Measurements from ENCODE around the gene ELL2. TPM values are rescaled to one million over a fixed set of nuclear protein-coding genes. Genes with fewer than 3 reads are reported as not detected.

ELL2 gene
- total RNA-seq, 4 donors from 2014 or later: 58.2 to 128 (median 95.0) TPM

- Histone ChIP-seq H3K4me1 (peaks cover 33% of the 10 kb centered on the region), H3K9me3 (no peaks in the 10 kb centered on the region), H3K27ac (no peak overlapping the region), H3K4me3 (no peak overlapping the region), H3K36me3 (no peaks in the 10 kb centered on the region), H3K27me3 (no peaks in the 10 kb centered on the region)
- TF ChIP-seq POLR2A (IDR thresholded peaks at IDR 0.05) (no peak), POLR2AphosphoS5 (IDR thresholded peaks at IDR 0.05) (no peak), EP300 (IDR thresholded peaks at IDR 0.05) (no peak), CTCF (IDR thresholded peaks at IDR 0.05) (no peak)
- 60% methylated on average over 3 of the region's 3 CpGs for WGBS
- DNase-seq (ENCODE audit: low spot score in 2 of 2): no peak
Observed at GRCh38 chr5:95921501-95921900, 40.1 kb downstream of the ELL2 start.

- Histone ChIP-seq H3K9me3 (no peaks in the 10 kb centered on the region), H3K4me3 (no peak overlapping the region), H3K27ac (no peak overlapping the region), H3K36me3 (no peaks in the 10 kb centered on the region), H3K4me1 (peaks cover 27% of the 10 kb centered on the region), H3K27me3 (no peaks in the 10 kb centered on the region)
- TF ChIP-seq EP300 (IDR thresholded peaks at IDR 0.05): no peak
- TF ChIP-seq CTCF (IDR thresholded peaks at IDR 0.05): no peak
- no peak for TF ChIP-seq POLR2A (IDR thresholded peaks at IDR 0.05)
- no peak for TF ChIP-seq POLR2AphosphoS5 (IDR thresholded peaks at IDR 0.05)
- WGBS: 89% methylated on average over 1 of the region's 1 CpG
- DNase-seq (ENCODE audit: low spot score in 2 of 2): no peak
Observed at GRCh38 chr5:95920822-95921221, 40.8 kb downstream of the ELL2 start.

GRCh38 chr5:95919658-95920057 lies 42.0 kb downstream of the ELL2 start:
- WGBS: 61% methylated on average over 2 of the region's 2 CpGs
- Histone ChIP-seq H3K9me3 (no peaks in the 10 kb centered on the region), H3K27me3 (no peaks in the 10 kb centered on the region), H3K36me3 (no peaks in the 10 kb centered on the region), H3K4me1 (peaks cover 21% of the 10 kb centered on the region), H3K4me3 (no peak overlapping the region), H3K27ac (no peak overlapping the region)
- no peak for DNase-seq (ENCODE audit: low spot score in 2 of 2)
- TF ChIP-seq POLR2AphosphoS5 (IDR thresholded peaks at IDR 0.05) (no peak), POLR2A (IDR thresholded peaks at IDR 0.05) (no peak), CTCF (IDR thresholded peaks at IDR 0.05) (no peak), EP300 (IDR thresholded peaks at IDR 0.05) (no peak)

- WGBS: 56% methylated on average over 3 of the region's 3 CpGs
- Histone ChIP-seq H3K27ac (no peak overlapping the region), H3K27me3 (no peaks in the 10 kb centered on the region), H3K4me3 (no peak overlapping the region), H3K36me3 (peaks cover 1% of the 10 kb centered on the region), H3K9me3 (no peaks in the 10 kb centered on the region), H3K4me1 (peaks cover 21% of the 10 kb centered on the region)
- no peak for DNase-seq (ENCODE audit: low spot score in 2 of 2)
- TF ChIP-seq CTCF (IDR thresholded peaks at IDR 0.05): no peak
- TF ChIP-seq POLR2A (IDR thresholded peaks at IDR 0.05): no peak
- TF ChIP-seq EP300 (IDR thresholded peaks at IDR 0.05): no peak
- TF ChIP-seq POLR2AphosphoS5 (IDR thresholded peaks at IDR 0.05): no peak
Observed at GRCh38 chr5:95918421-95919006, 43.1 kb downstream of the ELL2 start.

GRCh38 chr5:95917207-95917606 lies 44.4 kb downstream of the ELL2 start:
- Histone ChIP-seq H3K4me3 (no peak overlapping the region), H3K27ac (no peak overlapping the region), H3K4me1 (peaks cover 21% of the 10 kb centered on the region), H3K27me3 (no peaks in the 10 kb centered on the region), H3K9me3 (no peaks in the 10 kb centered on the region), H3K36me3 (peaks cover 8% of the 10 kb centered on the region)
- DNase-seq (ENCODE audit: low spot score in 2 of 2): no peak
- TF ChIP-seq CTCF (IDR thresholded peaks at IDR 0.05) (no peak), EP300 (IDR thresholded peaks at IDR 0.05) (no peak), POLR2A (IDR thresholded peaks at IDR 0.05) (no peak), POLR2AphosphoS5 (IDR thresholded peaks at IDR 0.05) (no peak)

Measured in suprapubic skin (tissue), 4 donors.